ENCODE measurements around the gene ZNF428.

DNA sequence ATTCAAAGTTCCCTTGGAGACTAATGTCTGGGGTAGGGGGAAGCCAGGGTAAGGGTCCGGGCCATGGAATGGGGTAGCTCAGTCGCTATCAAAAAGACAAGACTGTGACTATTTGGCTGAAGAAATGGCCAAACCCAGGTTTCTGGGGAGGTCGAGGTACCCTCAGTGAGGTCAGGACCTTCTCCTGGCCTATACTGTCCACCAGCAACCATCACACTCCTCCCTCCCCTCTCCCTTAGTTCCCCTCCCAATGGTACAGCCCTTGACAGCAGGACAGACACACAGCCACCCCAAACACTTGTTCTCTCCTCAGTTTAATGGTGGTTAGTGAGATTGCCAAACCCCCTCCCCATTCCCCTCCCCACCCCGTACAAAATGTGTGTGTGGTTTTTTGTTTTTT lies 2.6 kb upstream of the ZNF428 start:
- TF ChIP-seq, protein P1, sequence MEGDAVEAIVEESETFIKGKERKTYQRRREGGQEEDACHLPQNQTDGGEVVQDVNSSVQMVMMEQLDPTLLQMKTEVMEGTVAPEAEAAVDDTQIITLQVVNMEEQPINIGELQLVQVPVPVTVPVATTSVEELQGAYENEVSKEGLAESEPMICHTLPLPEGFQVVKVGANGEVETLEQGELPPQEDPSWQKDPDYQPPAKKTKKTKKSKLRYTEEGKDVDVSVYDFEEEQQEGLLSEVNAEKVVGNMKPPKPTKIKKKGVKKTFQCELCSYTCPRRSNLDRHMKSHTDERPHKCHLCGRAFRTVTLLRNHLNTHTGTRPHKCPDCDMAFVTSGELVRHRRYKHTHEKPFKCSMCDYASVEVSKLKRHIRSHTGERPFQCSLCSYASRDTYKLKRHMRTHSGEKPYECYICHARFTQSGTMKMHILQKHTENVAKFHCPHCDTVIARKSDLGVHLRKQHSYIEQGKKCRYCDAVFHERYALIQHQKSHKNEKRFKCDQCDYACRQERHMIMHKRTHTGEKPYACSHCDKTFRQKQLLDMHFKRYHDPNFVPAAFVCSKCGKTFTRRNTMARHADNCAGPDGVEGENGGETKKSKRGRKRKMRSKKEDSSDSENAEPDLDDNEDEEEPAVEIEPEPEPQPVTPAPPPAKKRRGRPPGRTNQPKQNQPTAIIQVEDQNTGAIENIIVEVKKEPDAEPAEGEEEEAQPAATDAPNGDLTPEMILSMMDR (conservative IDR thresholded peaks at IDR 0.05; ENCODE audit: low read depth, low read length) = no peak
- TF ChIP-seq EZH2 (IDR thresholded peaks at IDR 0.05; ENCODE audit: low read length, unreplicated experiment) (no peak), EZH2phosphoT487 (IDR thresholded peaks at IDR 0.05; ENCODE audit: borderline replicate concordance, low read length) (no peak)
